Activated CD8-positive, alpha-beta memory T cell treated with anti-CD3 and anti-CD28 coated beads for 1 hour (primary cell): ENCODE data around the gene TUBA4B.

Source experiments
- DNase-seq, 2 donors: peaks; one replicate each; pipeline ENCODE4 v3.0.0-alpha.2; 2020; ENCODE audit warnings: low read depth in 1 of 2; ENCODE audit errors: extremely low read depth in 1 of 2

Gene TUBA4B

GRCh38 chr2:219252900-219253752 is at the start of gene TUBA4B:
TUBA4B (plus strand) TSS chr2:219253243; CDS start chr2:219253408, 165 bp downstream.
- DNase-seq: no peak

GRCh38 chr2:219204425-219205164 is 48.4 kb upstream of the TUBA4B start:
- no peak for DNase-seq

- no peak for DNase-seq
Observed at GRCh38 chr2:219205165-219205538, 47.9 kb upstream of the TUBA4B start.

- DNase-seq: no peak
Observed at GRCh38 chr2:219205981-219206327, 47.1 kb upstream of the TUBA4B start.

GRCh38 chr2:219206328-219207133 is 46.5 kb upstream of the TUBA4B start, which contains the start of gene ZFAND2B:
ZFAND2B (plus strand) TSS chr2:219206782; CDS start chr2:219206988, 206 bp downstream.
- peak; percentile 88 to 93 for DNase-seq

- no peak for DNase-seq
Observed at GRCh38 chr2:219207134-219207883, 45.7 kb upstream of the TUBA4B start.

- DNase-seq: no peak
Observed at GRCh38 chr2:219207884-219208740, 44.9 kb upstream of the TUBA4B start.

GRCh38 chr2:219209236-219210195 is 43.5 kb upstream of the TUBA4B start:
- DNase-seq: no peak

- DNase-seq: no peak
Observed at GRCh38 chr2:219210196-219210885, 42.7 kb upstream of the TUBA4B start.

GRCh38 chr2:219210886-219211362 is 42.1 kb upstream of the TUBA4B start:
- no peak for DNase-seq

GRCh38 chr2:219213026-219213415 is 40.0 kb upstream of the TUBA4B start:
- no peak for DNase-seq

- no peak for DNase-seq
Observed at GRCh38 chr2:219213486-219214071, 39.5 kb upstream of the TUBA4B start.

- DNase-seq: no peak
Observed at GRCh38 chr2:219214141-219214540, 38.9 kb upstream of the TUBA4B start.

GRCh38 chr2:219214786-219215185 is 38.3 kb upstream of the TUBA4B start:
- DNase-seq: no peak

- DNase-seq: no peak
Observed at GRCh38 chr2:219215871-219216534, 37.0 kb upstream of the TUBA4B start.

GRCh38 chr2:219216535-219216915 is 36.5 kb upstream of the TUBA4B start:
- no peak for DNase-seq

- no peak for DNase-seq
Observed at GRCh38 chr2:219218217-219218731, 34.8 kb upstream of the TUBA4B start.
